Measurements from ENCODE around the gene CCSAP. TPM values are rescaled to one million over a fixed set of nuclear protein-coding genes. Genes with fewer than 3 reads are reported as not detected.
"Not testable (repeated sequence)": the region's sequence is repeated elsewhere in the genome, so short reads cannot be mapped to it uniquely, and the experiment has no call there.

Gene CCSAP
- total RNA-seq, 2 experiments from 2014 or later: 4.9 to 5.0 TPM

GRCh38 chr1:229293528-229294204 is 49.2 kb downstream of the CCSAP start:
- Mint-ChIP-seq H3K9me3 (no peaks in the 10 kb centered on the region), H3K4me3 (no peak overlapping the region), H3K27me3 (ENCODE audit: low read depth) (no peaks in the 10 kb centered on the region), H3K4me1 (ENCODE audit: low read depth) (no peaks in the 10 kb centered on the region), H3K36me3 (ENCODE audit: low read depth) (peaks cover 19% of the 10 kb centered on the region), H3K27ac (no peak overlapping the region)
- intact Hi-C loops (cut with micrococcal nuclease): no loop called here
- CTCF ChIA-PET: no interaction called here
- no peak for DNase-seq

- H3K4me1 Mint-ChIP-seq (ENCODE audit: low read depth); H3K9me3 Mint-ChIP-seq; H3K27me3 Mint-ChIP-seq (ENCODE audit: low read depth); CTCF ChIA-PET; H3K27ac Mint-ChIP-seq; H3K4me3 Mint-ChIP-seq; intact Hi-C loops (cut with micrococcal nuclease); DNase-seq: not testable (repeated sequence)
- peaks cover 20% of the 10 kb centered on the region for H3K36me3 Mint-ChIP-seq (ENCODE audit: low read depth)
Observed at GRCh38 chr1:229291686-229292085, 51.2 kb downstream of the CCSAP start.

- H3K27ac Mint-ChIP-seq: no peak overlapping the region
- CTCF ChIA-PET: no interaction called here
- H3K4me3 Mint-ChIP-seq: no peak overlapping the region
- peaks cover 20% of the 10 kb centered on the region for H3K36me3 Mint-ChIP-seq (ENCODE audit: low read depth)
- H3K27me3 Mint-ChIP-seq (ENCODE audit: low read depth): no peaks in the 10 kb centered on the region
- intact Hi-C loops (cut with micrococcal nuclease): no loop called here
- peaks cover 17% of the 10 kb centered on the region for H3K4me1 Mint-ChIP-seq (ENCODE audit: low read depth)
- no peaks in the 10 kb centered on the region for H3K9me3 Mint-ChIP-seq
- DNase-seq: no peak
Observed at GRCh38 chr1:229288516-229288915, 54.3 kb downstream of the CCSAP start.

- Mint-ChIP-seq H3K27ac (no peak overlapping the region), H3K4me1 (ENCODE audit: low read depth) (peaks cover 24% of the 10 kb centered on the region), H3K36me3 (ENCODE audit: low read depth) (peaks cover 27% of the 10 kb centered on the region), H3K27me3 (ENCODE audit: low read depth) (no peaks in the 10 kb centered on the region), H3K4me3 (no peak overlapping the region), H3K9me3 (no peaks in the 10 kb centered on the region)
- no peak for DNase-seq
- CTCF ChIA-PET: no interaction called here
- intact Hi-C loops (cut with micrococcal nuclease): no loop called here
Observed at GRCh38 chr1:229287267-229287666, 55.6 kb downstream of the CCSAP start.

GRCh38 chr1:229286099-229286766 is 56.6 kb downstream of the CCSAP start:
- intact Hi-C loops (cut with micrococcal nuclease): loop anchor here (1.0 kb wide), 1 partner anchor 155 kb away; no protein-coding TSS in a partner anchor
- H3K4me3 Mint-ChIP-seq: no peak overlapping the region
- DNase-seq: no peak
- H3K27me3 Mint-ChIP-seq (ENCODE audit: low read depth): no peaks in the 10 kb centered on the region
- H3K27ac Mint-ChIP-seq: no peak overlapping the region
- no peaks in the 10 kb centered on the region for H3K9me3 Mint-ChIP-seq
- peaks cover 31% of the 10 kb centered on the region for H3K4me1 Mint-ChIP-seq (ENCODE audit: low read depth)
- CTCF ChIA-PET: no interaction called here
- H3K36me3 Mint-ChIP-seq (ENCODE audit: low read depth): peaks cover 22% of the 10 kb centered on the region

- H3K4me3 Mint-ChIP-seq: no peak overlapping the region
- intact Hi-C loops (cut with micrococcal nuclease): no loop called here
- no peaks in the 10 kb centered on the region for H3K9me3 Mint-ChIP-seq
- CTCF ChIA-PET: no interaction called here
- no peak overlapping the region for H3K27ac Mint-ChIP-seq
- H3K36me3 Mint-ChIP-seq (ENCODE audit: low read depth): peaks cover 15% of the 10 kb centered on the region
- peaks cover 39% of the 10 kb centered on the region for H3K4me1 Mint-ChIP-seq (ENCODE audit: low read depth)
- DNase-seq: no peak
- H3K27me3 Mint-ChIP-seq (ENCODE audit: low read depth): no peaks in the 10 kb centered on the region
Observed at GRCh38 chr1:229285440-229285839, 57.4 kb downstream of the CCSAP start.

GRCh38 chr1:229284887-229285286 is 58.0 kb downstream of the CCSAP start:
- CTCF ChIA-PET: no interaction called here
- no peaks in the 10 kb centered on the region for H3K27me3 Mint-ChIP-seq (ENCODE audit: low read depth)
- no peak for DNase-seq
- no peak overlapping the region for H3K27ac Mint-ChIP-seq
- H3K4me3 Mint-ChIP-seq: no peak overlapping the region
- intact Hi-C loops (cut with micrococcal nuclease): no loop called here
- H3K36me3 Mint-ChIP-seq (ENCODE audit: low read depth): peaks cover 12% of the 10 kb centered on the region
- peaks cover 43% of the 10 kb centered on the region for H3K4me1 Mint-ChIP-seq (ENCODE audit: low read depth)
- H3K9me3 Mint-ChIP-seq: no peaks in the 10 kb centered on the region

- CTCF ChIA-PET: interaction anchor here (0.6 kb wide), 1 partner anchor 838 kb away, joined by 3 read pairs; no protein-coding TSS in a partner anchor
- Mint-ChIP-seq H3K4me3 (no peak overlapping the region), H3K27me3 (ENCODE audit: low read depth) (no peaks in the 10 kb centered on the region), H3K36me3 (ENCODE audit: low read depth) (peaks cover 9% of the 10 kb centered on the region), H3K27ac (no peak overlapping the region), H3K9me3 (no peaks in the 10 kb centered on the region), H3K4me1 (ENCODE audit: low read depth) (peaks cover 43% of the 10 kb centered on the region)
- DNase-seq: no peak
- intact Hi-C loops (cut with micrococcal nuclease): no loop called here
Observed at GRCh38 chr1:229283183-229283611, 59.6 kb downstream of the CCSAP start.

GRCh38 chr1:229282295-229282823 is 60.5 kb downstream of the CCSAP start:
- H3K27me3 Mint-ChIP-seq (ENCODE audit: low read depth): no peaks in the 10 kb centered on the region
- DNase-seq: no peak
- H3K4me1 Mint-ChIP-seq (ENCODE audit: low read depth): peaks cover 43% of the 10 kb centered on the region
- intact Hi-C loops (cut with micrococcal nuclease): no loop called here
- H3K36me3 Mint-ChIP-seq (ENCODE audit: low read depth): peaks cover 9% of the 10 kb centered on the region
- CTCF ChIA-PET: no interaction called here
- H3K27ac Mint-ChIP-seq: no peak overlapping the region
- H3K9me3 Mint-ChIP-seq: no peaks in the 10 kb centered on the region
- H3K4me3 Mint-ChIP-seq: no peak overlapping the region

GRCh38 chr1:229281339-229281926 is 61.4 kb downstream of the CCSAP start:
- Mint-ChIP-seq H3K9me3 (no peaks in the 10 kb centered on the region), H3K27me3 (ENCODE audit: low read depth) (no peaks in the 10 kb centered on the region), H3K27ac (no peak overlapping the region), H3K36me3 (ENCODE audit: low read depth) (peaks cover 9% of the 10 kb centered on the region), H3K4me3 (no peak overlapping the region), H3K4me1 (ENCODE audit: low read depth) (peaks cover 40% of the 10 kb centered on the region)
- no peak for DNase-seq
- intact Hi-C loops (cut with micrococcal nuclease): no loop called here
- CTCF ChIA-PET: no interaction called here

GRCh38 chr1:229280921-229281320 is 61.9 kb downstream of the CCSAP start:
- Mint-ChIP-seq H3K9me3 (no peaks in the 10 kb centered on the region), H3K4me1 (ENCODE audit: low read depth) (peaks cover 36% of the 10 kb centered on the region), H3K36me3 (ENCODE audit: low read depth) (peaks cover 9% of the 10 kb centered on the region), H3K27me3 (ENCODE audit: low read depth) (no peaks in the 10 kb centered on the region), H3K4me3 (no peak overlapping the region), H3K27ac (no peak overlapping the region)
- CTCF ChIA-PET: no interaction called here
- intact Hi-C loops (cut with micrococcal nuclease): no loop called here
- no peak for DNase-seq

GRCh38 chr1:229280037-229280828 is 62.6 kb downstream of the CCSAP start:
- Mint-ChIP-seq H3K4me1 (ENCODE audit: low read depth) (peaks cover 31% of the 10 kb centered on the region), H3K27ac (no peak overlapping the region), H3K36me3 (ENCODE audit: low read depth) (peaks cover 9% of the 10 kb centered on the region), H3K9me3 (no peaks in the 10 kb centered on the region), H3K4me3 (no peak overlapping the region), H3K27me3 (ENCODE audit: low read depth) (no peaks in the 10 kb centered on the region)
- CTCF ChIA-PET: no interaction called here
- intact Hi-C loops (cut with micrococcal nuclease): no loop called here
- no peak for DNase-seq

All from activated naive CD4-positive, alpha-beta T cell treated with anti-CD3 and anti-CD28 coated beads for 36 hours (primary cell).